Urinary bladder (tissue), 4 donors: Measurements from ENCODE around the gene ANKRD6. TPM values are rescaled to one million over a fixed set of nuclear protein-coding genes. Genes with fewer than 3 reads are reported as not detected.

Experiments
- DNase-seq: peaks from one replicate; pipeline ENCODE4 v3.0.0-alpha.2; 2015; ENCODE audit errors: extremely low spot score
- H3K27ac ChIP-seq: one replicate; pipeline ENCODE4 v1.5.1; 2013; ENCODE audit warnings: low read depth, mild to moderate bottlenecking, moderate library complexity
- H3K36me3 ChIP-seq: one replicate; pipeline ENCODE4 v1.6.1; 2013; ENCODE audit warnings: mild to moderate bottlenecking, moderate library complexity; ENCODE audit not compliant: insufficient read depth
- H3K4me1 ChIP-seq: one replicate; pipeline ENCODE4 v1.6.1; 2013; ENCODE audit warnings: mild to moderate bottlenecking, moderate library complexity; ENCODE audit not compliant: insufficient read depth
- H3K4me3 ChIP-seq: one replicate; pipeline ENCODE4 v1.5.1; 2013; ENCODE audit warnings: low read depth, low read length
- WGBS: extraction: QIAGEN DNeasy Blood & Tissue Kit; methylation state at CpG from one replicate; pipeline ENCODE4 v1.1.7; 2013; 5-methylcytosine and 5-hydroxymethylcytosine counted together
- polyA plus RNA-seq: library from polyadenylated mRNA; stranded (reverse); fragments of 200-250 nt; gene quantifications from one replicate; pipeline ENCODE4 v1.2.3, GENCODE V29; 2013
- total RNA-seq: library from RNA; depleted of rRNA; stranded (reverse); fragments of >200 nt; gene quantifications from one replicate; pipeline ENCODE4 v1.2.3, GENCODE V29; 2014
- donor health status: healthy with polysubstance abuse.
- donor health status: healthy.

Gene ANKRD6
- total and polyA plus RNA-seq, 2 donors: 7.5 to 29.2 TPM

- H3K4me3 ChIP-seq: no peak overlapping the region
- no peak for DNase-seq
These were observed 122.9 kb downstream of the ANKRD6 start for GRCh38 chr6:89555806-89556205.

GRCh38 chr6:89559487-89559886, 126.5 kb downstream of the ANKRD6 start:
- 67% methylated on average over 1 of the region's 1 CpG for WGBS
- DNase-seq: no peak

More at GRCh38 chr6:89555806-89556205, 122.9 kb downstream of the ANKRD6 start:
- Histone ChIP-seq H3K4me1 (no peaks in the 10 kb centered on the region), H3K27ac (no peak overlapping the region), H3K36me3 (no peaks in the 10 kb centered on the region)
- 62% methylated on average over 3 of the region's 3 CpGs for WGBS

GRCh38 chr6:89562093-89562973, 129.4 kb downstream of the ANKRD6 start:
- no peaks in the 10 kb centered on the region for H3K4me1 ChIP-seq
- no peak overlapping the region for H3K27ac ChIP-seq
- no peak for DNase-seq
- no peak overlapping the region for H3K4me3 ChIP-seq
- no peaks in the 10 kb centered on the region for H3K36me3 ChIP-seq
- WGBS: 44% methylated on average over 21 of the region's 21 CpGs

More at GRCh38 chr6:89559487-89559886, 126.5 kb downstream of the ANKRD6 start:
- no peak overlapping the region for H3K27ac ChIP-seq
- H3K4me3 ChIP-seq: no peak overlapping the region
- H3K36me3 ChIP-seq: no peaks in the 10 kb centered on the region
- no peaks in the 10 kb centered on the region for H3K4me1 ChIP-seq

- Histone ChIP-seq H3K4me3 (no peak overlapping the region), H3K27ac (no peak overlapping the region), H3K4me1 (no peaks in the 10 kb centered on the region), H3K36me3 (no peaks in the 10 kb centered on the region)
- DNase-seq: no peak
- 96% methylated on average over 1 of the region's 1 CpG for WGBS
These were observed 130.9 kb downstream of the ANKRD6 start for GRCh38 chr6:89563866-89564265.

- Histone ChIP-seq H3K4me3 (no peak overlapping the region), H3K4me1 (no peaks in the 10 kb centered on the region), H3K36me3 (no peaks in the 10 kb centered on the region), H3K27ac (no peak overlapping the region)
- 47% methylated on average over 8 of the region's 8 CpGs for WGBS
- DNase-seq: no peak
These were observed 131.9 kb downstream of the ANKRD6 start for GRCh38 chr6:89564752-89565427.

- Histone ChIP-seq H3K36me3 (no peaks in the 10 kb centered on the region), H3K27ac (no peak overlapping the region), H3K4me1 (no peaks in the 10 kb centered on the region), H3K4me3 (no peak overlapping the region)
- WGBS: 91% methylated on average over 10 of the region's 10 CpGs
- DNase-seq: no peak
These were observed 133.3 kb downstream of the ANKRD6 start for GRCh38 chr6:89566008-89566800.

- DNase-seq: no peak
- H3K36me3 ChIP-seq: no peaks in the 10 kb centered on the region
- H3K4me3 ChIP-seq: no peak overlapping the region
- WGBS: 91% methylated on average over 16 of the region's 16 CpGs
- no peak overlapping the region for H3K27ac ChIP-seq
- H3K4me1 ChIP-seq: no peaks in the 10 kb centered on the region
These were observed 134.1 kb downstream of the ANKRD6 start for GRCh38 chr6:89566930-89567629.

- H3K27ac ChIP-seq: no peak overlapping the region
- H3K36me3 ChIP-seq: no peaks in the 10 kb centered on the region
- H3K4me1 ChIP-seq: no peaks in the 10 kb centered on the region
- DNase-seq: no peak
- H3K4me3 ChIP-seq: no peak overlapping the region
- 77% methylated on average over 6 of the region's 6 CpGs for WGBS
These were observed 134.9 kb downstream of the ANKRD6 start for GRCh38 chr6:89567630-89568390.

GRCh38 chr6:89574910-89575561, 142.1 kb downstream of the ANKRD6 start:
- no peaks in the 10 kb centered on the region for H3K4me1 ChIP-seq
- 62% methylated on average over 2 of the region's 2 CpGs for WGBS
- no peaks in the 10 kb centered on the region for H3K36me3 ChIP-seq
- peak; percentile 15 for DNase-seq
- no peak overlapping the region for H3K27ac ChIP-seq
- H3K4me3 ChIP-seq: no peak overlapping the region

GRCh38 chr6:89575562-89575960, 142.6 kb downstream of the ANKRD6 start:
- DNase-seq: no peak
- no peak overlapping the region for H3K4me3 ChIP-seq
- H3K36me3 ChIP-seq: no peaks in the 10 kb centered on the region
- H3K4me1 ChIP-seq: no peaks in the 10 kb centered on the region
- WGBS: 87% methylated on average over 2 of the region's 2 CpGs
- H3K27ac ChIP-seq: no peak overlapping the region

GRCh38 chr6:89580997-89581666, 148.2 kb downstream of the ANKRD6 start:
- H3K27ac ChIP-seq: no peak overlapping the region
- no peaks in the 10 kb centered on the region for H3K4me1 ChIP-seq
- DNase-seq: no peak
- WGBS: 85% methylated on average over 3 of the region's 3 CpGs
- H3K36me3 ChIP-seq: no peaks in the 10 kb centered on the region
- H3K4me3 ChIP-seq: no peak overlapping the region

GRCh38 chr6:89581689-89582088, 148.7 kb downstream of the ANKRD6 start:
- no peak for DNase-seq
- no peak overlapping the region for H3K4me3 ChIP-seq
- H3K4me1 ChIP-seq: no peaks in the 10 kb centered on the region
- no peaks in the 10 kb centered on the region for H3K36me3 ChIP-seq
- WGBS: 82% methylated on average over 4 of the region's 4 CpGs
- no peak overlapping the region for H3K27ac ChIP-seq
